ENCODE measurements around the gene SLC26A3.

SLC26A3 gene

GRCh38 chr7:107815254-107815882, 12.3 kb upstream of the SLC26A3 start:
- DNase-seq: no peak

- no peak for DNase-seq
Measured at GRCh38 chr7:107813524-107813923, 10.5 kb upstream of the SLC26A3 start.

- DNase-seq: no peak
Measured at GRCh38 chr7:107811934-107812333, 8.9 kb upstream of the SLC26A3 start.

GRCh38 chr7:107810626-107811025, 7.6 kb upstream of the SLC26A3 start:
- no peak for DNase-seq

GRCh38 chr7:107809179-107809578, 6.2 kb upstream of the SLC26A3 start:
- DNase-seq: no peak

- DNase-seq: no peak
Measured at GRCh38 chr7:107799647-107800264, 3.3 kb downstream of the SLC26A3 start.

GRCh38 chr7:107792364-107792763, 10.7 kb downstream of the SLC26A3 start:
- no peak for DNase-seq

- no peak for DNase-seq
Measured at GRCh38 chr7:107789647-107790046, 13.4 kb downstream of the SLC26A3 start.

GRCh38 chr7:107788662-107789061, 14.4 kb downstream of the SLC26A3 start:
- DNase-seq: no peak

- no peak for DNase-seq
Measured at GRCh38 chr7:107788216-107788615, 14.8 kb downstream of the SLC26A3 start.

- no peak for DNase-seq
Measured at GRCh38 chr7:107785926-107786325, 17.1 kb downstream of the SLC26A3 start.

- DNase-seq: no peak
Measured at GRCh38 chr7:107785170-107785569, 17.9 kb downstream of the SLC26A3 start.

GRCh38 chr7:107783648-107784047, 19.4 kb downstream of the SLC26A3 start:
- DNase-seq: no peak

- no peak for DNase-seq
Measured at GRCh38 chr7:107782374-107782773, 20.6 kb downstream of the SLC26A3 start.

- no peak for DNase-seq
Measured at GRCh38 chr7:107779647-107780099, 23.4 kb downstream of the SLC26A3 start.

GRCh38 chr7:107778283-107778682, 24.7 kb downstream of the SLC26A3 start:
- no peak for DNase-seq

- no peak for DNase-seq
Measured at GRCh38 chr7:107777702-107778101, 25.3 kb downstream of the SLC26A3 start.

- no peak for DNase-seq
Measured at GRCh38 chr7:107773027-107773426, 30.0 kb downstream of the SLC26A3 start.

GRCh38 chr7:107768263-107768662, 34.8 kb downstream of the SLC26A3 start:
- DNase-seq: no peak

GRCh38 chr7:107767391-107767790, 35.6 kb downstream of the SLC26A3 start:
- DNase-seq: no peak

- DNase-seq: no peak
Measured at GRCh38 chr7:107758667-107759066, 44.4 kb downstream of the SLC26A3 start.

- DNase-seq: no peak
Measured at GRCh38 chr7:107754642-107755041, 48.4 kb downstream of the SLC26A3 start.

GRCh38 chr7:107751113-107751512, 51.9 kb downstream of the SLC26A3 start:
- no peak for DNase-seq

- DNase-seq: no peak
Measured at GRCh38 chr7:107746006-107746405, 57.0 kb downstream of the SLC26A3 start.

- DNase-seq: no peak
Measured at GRCh38 chr7:107744345-107744750, 58.7 kb downstream of the SLC26A3 start.

Measured in activated CD4-positive, alpha-beta T cell treated with anti-CD3 and anti-CD28 coated beads for 1 hour (primary cell).